MM.1S (cell line): ENCODE results near the gene DNPEP.

Experiments
- EZH2 ChIP-seq: fragments of 300-600 bp; sonication (generic); optimal IDR thresholded peaks from 2 replicates; pipeline ENCODE3; 2017; ENCODE audit warnings: low read depth, mild to moderate bottlenecking, antibody characterized with exemption, low read length, mixed read lengths
- EZH2phosphoT487 ChIP-seq: fragments of 300-600 bp; sonication (generic); IDR thresholded peaks from 2 replicates; pipeline ENCODE4 v1.6.1; 2018; ENCODE audit warnings: antibody characterized with exemption, low read length
- TF ChIP-seq, protein P1 (sequence below): fragments of 300-600 bp; sonication (generic); IDR thresholded peaks from 2 replicates; pipeline ENCODE4 v1.5.1; 2016; ENCODE audit warnings: antibody characterized with exemption, low read length, mixed read lengths

- TF ChIP-seq, protein P1, sequence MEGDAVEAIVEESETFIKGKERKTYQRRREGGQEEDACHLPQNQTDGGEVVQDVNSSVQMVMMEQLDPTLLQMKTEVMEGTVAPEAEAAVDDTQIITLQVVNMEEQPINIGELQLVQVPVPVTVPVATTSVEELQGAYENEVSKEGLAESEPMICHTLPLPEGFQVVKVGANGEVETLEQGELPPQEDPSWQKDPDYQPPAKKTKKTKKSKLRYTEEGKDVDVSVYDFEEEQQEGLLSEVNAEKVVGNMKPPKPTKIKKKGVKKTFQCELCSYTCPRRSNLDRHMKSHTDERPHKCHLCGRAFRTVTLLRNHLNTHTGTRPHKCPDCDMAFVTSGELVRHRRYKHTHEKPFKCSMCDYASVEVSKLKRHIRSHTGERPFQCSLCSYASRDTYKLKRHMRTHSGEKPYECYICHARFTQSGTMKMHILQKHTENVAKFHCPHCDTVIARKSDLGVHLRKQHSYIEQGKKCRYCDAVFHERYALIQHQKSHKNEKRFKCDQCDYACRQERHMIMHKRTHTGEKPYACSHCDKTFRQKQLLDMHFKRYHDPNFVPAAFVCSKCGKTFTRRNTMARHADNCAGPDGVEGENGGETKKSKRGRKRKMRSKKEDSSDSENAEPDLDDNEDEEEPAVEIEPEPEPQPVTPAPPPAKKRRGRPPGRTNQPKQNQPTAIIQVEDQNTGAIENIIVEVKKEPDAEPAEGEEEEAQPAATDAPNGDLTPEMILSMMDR, result no peak
- no peak for TF ChIP-seq EZH2phosphoT487
- TF ChIP-seq EZH2, result no peak
These were observed 7.9 kb upstream of the DNPEP start for GRCh38 chr2:219395609-219396008.
